Measurements from ENCODE around the gene PPP3CA.

The PPP3CA gene

DNA sequence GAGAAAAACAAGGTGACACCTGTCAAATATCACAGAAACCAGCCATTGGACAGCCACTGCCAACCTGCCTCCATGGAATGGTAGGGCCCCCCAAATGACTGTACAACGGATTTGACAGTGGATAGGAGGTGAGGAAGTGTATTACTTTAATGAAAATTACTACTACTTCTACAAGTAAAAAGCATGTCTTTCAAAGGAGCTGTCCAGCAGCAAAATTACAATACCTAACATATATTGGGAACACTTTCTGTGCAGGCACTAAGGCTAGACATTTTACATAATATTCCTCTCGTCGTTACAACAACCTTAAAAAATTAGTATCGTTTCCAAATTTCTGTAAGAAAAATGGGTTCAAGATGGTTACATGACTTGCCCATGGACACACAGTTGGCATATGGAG is 14.9 kb downstream of the PPP3CA start:
- in situ Hi-C loops (cut with MboI; ENCODE audit: low sequenced_read_pairs) = no loop called here

DNA sequence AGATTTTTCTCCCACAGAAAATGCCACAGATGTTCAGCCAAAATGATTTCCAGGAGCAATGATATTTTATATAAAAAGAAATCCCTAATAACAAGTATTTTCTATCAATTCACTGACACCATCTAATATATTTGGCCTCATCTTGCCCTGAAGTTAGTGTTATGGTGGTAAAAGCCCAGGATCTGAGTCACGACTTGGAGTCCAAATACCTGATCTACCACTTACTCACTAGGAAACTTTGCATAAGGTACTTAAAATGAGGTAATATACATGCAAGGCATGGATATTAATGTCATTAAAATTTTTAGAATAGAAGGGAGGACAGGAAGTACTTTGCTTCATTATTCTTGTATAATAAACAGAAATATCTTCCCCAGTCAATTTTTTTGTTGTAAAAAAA is 16.3 kb downstream of the PPP3CA start:
- in situ Hi-C loops (cut with MboI; ENCODE audit: low sequenced_read_pairs) = no loop called here

DNA sequence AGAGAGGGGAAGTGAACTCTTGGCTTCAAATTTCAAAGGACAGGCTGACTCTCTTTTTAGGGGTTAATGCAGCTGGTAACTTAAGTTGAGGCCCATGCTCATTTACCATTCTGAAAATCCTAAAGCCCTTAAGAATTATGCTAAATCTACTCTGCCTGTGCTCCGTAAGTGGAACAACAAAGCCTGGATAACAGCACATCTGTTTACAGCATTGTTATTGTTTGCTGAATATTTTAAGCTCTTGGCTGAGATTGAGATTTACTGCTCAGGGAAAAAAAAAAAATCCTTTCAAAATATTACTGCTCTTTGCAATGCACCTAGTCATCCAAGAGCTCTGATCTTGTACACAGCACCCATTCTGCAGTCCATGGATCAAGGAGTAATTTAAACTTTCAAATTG is 17.7 kb downstream of the PPP3CA start:
- in situ Hi-C loops (cut with MboI; ENCODE audit: low sequenced_read_pairs) = no loop called here

DNA sequence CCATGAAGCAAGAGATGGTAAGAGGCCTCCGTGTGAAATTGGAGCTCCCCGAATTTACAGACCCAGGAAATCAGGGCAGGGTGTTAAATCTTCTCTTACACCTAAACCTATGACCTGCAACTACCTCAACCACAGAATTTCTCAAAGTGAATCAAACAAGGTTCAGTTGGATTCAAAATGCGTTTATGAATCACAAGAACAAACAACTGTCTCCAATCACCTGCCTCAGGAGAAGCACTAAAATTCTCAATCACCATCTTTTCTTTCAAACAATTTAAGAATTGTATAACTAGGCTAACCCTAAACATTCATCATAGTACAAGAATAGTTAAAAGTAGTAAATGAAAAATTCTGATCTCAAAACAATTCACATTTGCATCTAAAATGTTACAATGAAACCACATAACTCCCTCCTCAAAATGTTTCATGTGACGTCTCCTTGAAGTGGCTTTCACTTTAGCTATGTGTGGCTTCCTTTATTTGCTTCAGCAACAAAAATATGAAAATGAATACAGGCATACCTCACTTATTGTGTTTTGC is 19.2 kb downstream of the PPP3CA start:
- in situ Hi-C loops (cut with MboI; ENCODE audit: low sequenced_read_pairs) = no loop called here

DNA sequence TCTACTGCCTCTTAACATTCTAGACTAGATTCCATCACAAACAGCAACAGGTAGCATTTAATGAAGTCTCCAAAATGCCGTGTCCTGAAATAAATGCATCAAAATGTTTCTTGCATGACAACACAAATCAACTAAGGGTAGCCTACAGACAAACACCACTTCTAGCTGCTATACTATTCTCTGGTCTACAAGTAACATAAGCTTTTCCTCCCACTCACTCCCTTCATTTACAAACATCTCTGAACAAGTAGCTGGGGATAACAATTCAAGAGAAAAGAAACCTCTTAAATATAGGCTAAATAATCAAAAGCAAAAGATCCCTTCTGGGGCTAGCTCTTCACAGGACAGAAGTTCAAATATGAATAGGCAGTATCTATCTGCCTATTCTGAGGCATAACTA is 20.8 kb downstream of the PPP3CA start:
- in situ Hi-C loops (cut with MboI; ENCODE audit: low sequenced_read_pairs) = no loop called here

DNA sequence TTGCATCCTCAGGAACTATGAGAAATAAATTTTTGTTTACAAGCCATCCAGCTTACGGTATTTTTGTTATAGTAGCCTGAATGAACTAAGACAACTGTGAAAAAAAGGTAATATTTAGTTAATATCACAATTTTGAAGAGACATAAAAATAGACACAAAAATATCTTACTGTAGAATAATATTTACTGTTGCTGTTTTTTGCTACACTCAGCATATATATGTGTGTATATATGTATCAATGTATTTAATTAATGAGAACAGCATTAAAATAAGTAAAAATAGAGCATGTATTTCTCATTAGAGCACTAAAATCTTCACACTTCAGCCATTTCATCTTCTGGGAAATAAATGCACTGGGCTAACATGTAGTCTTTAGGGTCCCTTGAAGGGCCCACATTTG is 24.6 kb downstream of the PPP3CA start:
- in situ Hi-C loops (cut with MboI; ENCODE audit: low sequenced_read_pairs) = no loop called here

DNA sequence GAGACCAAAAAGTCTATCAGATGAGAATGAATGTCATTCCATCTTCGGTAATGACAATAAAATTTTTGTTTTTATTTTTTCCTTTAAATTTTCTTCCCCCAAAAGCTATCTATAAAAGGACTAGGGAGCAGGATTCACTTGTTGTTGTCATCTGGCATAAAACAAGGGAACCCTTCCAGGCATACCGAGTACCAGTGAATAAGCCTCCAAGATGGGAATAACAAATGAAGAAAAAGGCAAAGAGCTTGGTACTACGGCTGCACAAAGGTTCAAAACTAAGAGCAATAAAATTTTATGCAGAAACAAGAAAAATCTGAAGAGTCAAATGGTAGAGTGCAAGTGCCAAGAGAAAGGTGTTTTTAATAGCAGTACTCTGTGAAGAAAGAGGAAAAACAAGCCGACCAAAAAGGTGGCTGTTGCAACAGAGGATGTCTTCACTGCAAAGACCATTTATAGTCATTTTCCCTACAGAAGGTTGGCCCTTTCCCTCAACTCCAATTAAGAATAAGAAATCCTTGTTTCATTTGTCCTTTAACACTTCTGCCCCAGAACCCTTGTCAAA is 25.8 kb downstream of the PPP3CA start:
- in situ Hi-C loops (cut with MboI; ENCODE audit: low sequenced_read_pairs) = no loop called here

DNA sequence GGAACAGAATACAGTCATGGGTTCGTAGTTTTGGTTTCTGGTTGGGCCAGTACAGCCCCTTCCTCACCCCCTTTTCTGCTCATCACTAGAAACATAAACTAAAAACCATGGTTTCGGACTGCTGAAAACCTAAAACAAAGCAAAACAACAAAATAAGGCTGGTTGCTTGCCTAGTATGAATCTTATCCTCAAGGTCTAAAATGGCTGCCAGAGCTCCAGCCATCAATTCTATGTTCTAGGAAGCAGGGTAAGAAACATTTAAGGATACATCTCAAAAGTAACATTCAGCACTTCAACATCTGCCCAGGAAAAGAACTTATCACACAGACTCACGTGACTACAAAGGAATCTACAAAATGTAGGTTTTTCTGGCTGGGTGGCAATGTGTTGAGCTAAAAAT is 31.5 kb downstream of the PPP3CA start:
- in situ Hi-C loops (cut with MboI; ENCODE audit: low sequenced_read_pairs) = no loop called here

DNA sequence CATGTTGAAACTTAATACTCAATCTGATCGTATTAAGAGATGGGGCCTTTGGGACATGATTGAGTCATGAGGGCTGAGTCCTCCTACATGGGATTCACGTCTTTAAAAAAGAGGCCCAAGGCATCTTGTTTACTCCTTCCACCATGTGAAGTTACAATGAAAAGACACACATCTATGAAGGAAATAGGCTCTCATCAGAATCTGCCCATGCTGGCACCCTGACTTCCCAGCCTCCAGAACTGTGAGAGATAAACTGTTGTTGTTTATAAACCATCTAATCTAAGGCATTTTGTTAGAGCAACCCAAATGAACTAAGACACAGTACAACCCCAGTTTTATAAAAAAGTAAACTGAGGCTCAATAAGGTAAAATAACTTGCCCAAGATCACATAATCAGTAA is 32.3 kb downstream of the PPP3CA start:
- in situ Hi-C loops (cut with MboI; ENCODE audit: low sequenced_read_pairs) = no loop called here

DNA sequence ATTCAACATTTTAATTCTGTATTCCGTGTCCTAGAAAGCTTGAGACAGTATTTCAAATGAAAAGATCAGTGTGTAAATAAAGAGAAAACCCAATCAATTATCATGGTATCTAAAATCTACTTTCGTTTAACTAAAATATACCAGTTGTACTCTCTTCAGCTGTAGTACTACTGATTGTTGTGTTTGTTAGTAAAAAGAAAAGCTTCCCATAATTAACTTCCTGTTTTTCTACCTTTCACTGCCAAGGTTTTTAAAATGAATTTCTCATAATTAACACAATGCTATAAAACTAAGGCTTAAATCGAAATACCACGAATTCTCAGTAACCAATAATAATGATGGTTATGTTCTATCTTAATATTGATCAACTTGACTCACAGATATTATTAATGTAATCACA is 37.4 kb downstream of the PPP3CA start:
- in situ Hi-C loops (cut with MboI; ENCODE audit: low sequenced_read_pairs) = no loop called here

DNA sequence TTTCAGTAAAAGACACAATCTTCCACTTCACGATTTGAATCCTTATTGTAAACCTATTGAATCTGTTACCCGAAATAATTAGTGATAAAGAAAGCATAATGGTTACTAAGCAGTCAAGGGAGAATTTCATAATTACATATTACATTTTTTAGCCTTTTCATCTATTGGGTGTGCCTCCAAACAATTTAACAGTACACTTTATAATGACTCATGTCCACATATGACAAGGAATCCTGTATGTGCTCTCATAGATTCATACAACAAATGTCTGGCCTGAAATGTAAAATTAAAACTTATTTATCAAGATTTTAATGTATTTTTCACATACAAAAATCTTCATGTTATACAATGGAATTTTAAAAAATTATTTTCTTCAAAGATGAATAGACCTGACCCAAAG is 39.4 kb downstream of the PPP3CA start:
- in situ Hi-C loops (cut with MboI; ENCODE audit: low sequenced_read_pairs) = no loop called here

DNA sequence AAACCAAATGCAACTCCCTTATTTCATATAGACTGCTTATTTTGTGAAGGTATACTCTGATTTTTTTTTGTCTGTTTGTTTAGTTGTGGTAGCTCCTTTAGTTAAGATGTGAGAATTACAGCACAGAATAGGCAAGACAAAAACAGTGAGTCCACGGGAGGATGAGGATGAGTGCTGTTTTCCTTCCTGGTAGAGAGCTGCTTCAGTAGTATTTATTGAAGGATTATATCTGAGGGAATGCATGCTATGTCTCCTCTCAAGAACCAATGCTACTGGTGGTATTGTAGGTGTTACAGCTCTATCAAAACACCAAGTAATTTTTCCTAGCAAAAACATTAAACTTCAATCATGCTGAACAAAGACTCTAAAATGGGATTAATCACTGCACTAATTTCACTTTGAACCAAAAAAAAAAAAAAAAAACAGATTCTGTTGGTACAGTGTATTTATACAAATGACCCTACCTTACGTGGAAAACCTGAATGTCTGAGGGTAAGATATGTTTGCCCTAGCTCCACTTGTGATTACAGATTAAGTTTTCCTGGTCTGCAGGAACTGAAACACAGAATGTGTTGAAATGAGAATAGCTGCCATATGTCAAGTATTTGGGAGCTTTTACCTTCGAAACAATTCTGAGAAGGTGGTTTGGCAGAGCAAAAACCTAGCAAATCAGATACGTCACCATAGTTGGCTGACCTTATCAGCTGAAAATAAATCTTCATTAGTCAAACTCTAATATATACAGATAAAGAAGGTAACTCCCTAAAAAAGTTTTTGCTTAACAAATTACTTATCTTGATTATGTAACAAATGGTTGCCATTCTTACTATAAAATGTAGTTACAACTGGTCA is 40.3 kb downstream of the PPP3CA start:
- in situ Hi-C loops (cut with MboI; ENCODE audit: low sequenced_read_pairs) = no loop called here

DNA sequence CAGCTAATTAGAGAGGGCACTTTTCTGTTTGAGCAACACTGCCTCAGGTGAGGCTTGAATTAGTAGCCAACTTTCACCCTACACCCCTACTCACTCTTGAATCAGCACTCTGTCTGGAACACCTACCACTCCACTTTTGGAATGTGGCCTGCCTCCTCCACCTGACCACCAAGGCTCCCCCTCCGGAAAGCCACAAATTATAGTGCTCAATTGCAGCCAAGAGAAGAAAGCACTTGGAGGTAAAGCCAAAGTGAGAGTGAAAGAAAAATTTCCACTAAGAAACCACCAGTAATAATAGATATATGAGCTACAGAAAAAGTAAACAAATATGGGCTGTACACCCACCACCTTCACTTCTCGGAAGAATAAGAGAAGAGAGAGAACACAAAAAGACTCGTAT is 41.1 kb downstream of the PPP3CA start:
- in situ Hi-C loops (cut with MboI; ENCODE audit: low sequenced_read_pairs) = no loop called here

DNA sequence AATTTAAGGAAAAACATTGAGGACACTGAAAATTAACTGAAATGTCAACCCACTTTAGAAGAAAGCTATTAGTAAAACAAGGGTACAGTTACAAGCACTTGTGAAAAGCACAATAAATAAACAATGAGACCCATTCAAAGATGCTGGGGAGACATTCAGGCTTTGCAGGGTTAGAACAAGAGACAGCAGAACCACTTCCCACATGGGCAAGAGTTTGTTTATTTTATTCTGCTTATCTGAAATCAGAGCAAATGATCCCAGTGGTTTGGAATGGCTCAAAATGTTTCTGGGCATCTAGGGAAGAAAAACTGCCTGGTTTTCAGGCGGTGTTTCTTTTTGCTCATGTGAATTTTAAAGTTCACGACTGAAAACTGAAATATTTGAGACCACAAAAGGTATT is 42.4 kb downstream of the PPP3CA start:
- in situ Hi-C loops (cut with MboI; ENCODE audit: low sequenced_read_pairs) = no loop called here

DNA sequence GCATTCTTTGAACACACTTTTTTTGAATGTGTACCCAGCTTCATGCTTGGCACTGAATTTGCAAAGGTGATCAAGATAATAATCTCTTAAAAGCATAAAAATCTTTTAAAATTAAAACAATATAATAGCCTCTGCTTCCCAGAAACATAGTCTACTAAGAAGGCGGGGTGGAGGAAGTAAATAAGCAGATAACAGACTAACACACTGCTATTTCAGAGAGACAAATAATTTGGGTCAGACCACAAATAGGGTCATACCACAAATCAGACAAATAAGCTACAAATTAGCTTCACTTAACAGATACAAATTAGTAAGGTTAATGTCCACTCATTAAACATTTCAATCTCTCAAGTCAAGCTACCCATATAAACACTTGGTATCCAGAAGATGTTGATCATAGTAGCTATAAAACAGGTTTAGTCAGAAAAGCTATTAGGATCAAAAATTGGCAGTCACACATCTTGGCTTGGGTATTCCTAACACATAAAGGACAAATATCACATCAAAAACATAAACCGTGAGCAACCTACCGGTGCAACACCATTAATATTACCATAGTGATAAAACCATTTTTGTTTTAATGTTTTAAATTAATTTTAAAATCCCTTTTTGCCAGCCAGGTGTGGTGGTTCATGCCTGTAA is 47.3 kb downstream of the PPP3CA start:
- in situ Hi-C loops (cut with MboI; ENCODE audit: low sequenced_read_pairs) = no loop called here

DNA sequence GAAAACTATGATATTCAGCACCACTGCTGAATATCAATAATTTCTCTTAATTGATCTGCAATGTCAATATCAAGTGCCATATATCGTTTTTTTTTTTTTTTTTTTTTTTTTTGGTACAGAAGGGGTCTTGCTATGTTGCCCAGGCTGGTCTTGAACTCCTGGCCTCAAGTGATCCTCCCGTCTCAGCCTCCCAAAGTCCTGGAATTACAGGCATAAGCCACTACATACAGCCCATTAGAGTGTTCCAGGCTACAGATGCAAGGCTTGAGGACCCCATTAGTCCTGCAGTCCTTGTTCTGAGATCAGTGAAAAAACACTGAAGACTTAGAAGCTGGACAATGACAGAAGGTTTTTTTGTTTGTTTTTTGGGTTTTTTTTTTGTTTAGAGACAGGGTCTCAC is 48.3 kb downstream of the PPP3CA start:
- in situ Hi-C loops (cut with MboI; ENCODE audit: low sequenced_read_pairs) = no loop called here

DNA sequence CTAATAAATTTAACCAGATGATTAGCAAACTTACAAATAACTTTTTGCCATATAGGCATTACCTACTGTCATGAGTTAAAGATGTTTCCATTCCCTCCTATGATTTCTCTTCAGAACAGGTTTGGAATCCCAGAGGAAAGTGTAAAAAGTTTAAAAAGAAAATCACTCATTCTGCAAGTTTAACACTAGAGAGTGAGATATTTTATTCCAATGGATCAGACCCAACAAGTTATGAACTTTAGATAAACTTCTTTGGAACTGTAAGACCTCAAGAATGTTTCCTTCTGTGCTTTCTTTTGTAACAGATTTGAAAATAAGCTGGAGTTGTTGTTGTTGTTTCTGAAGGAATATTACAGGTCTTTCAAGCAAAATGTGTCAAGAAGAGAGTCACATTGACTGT is 51.6 kb downstream of the PPP3CA start:
- in situ Hi-C loops (cut with MboI; ENCODE audit: low sequenced_read_pairs) = no loop called here

DNA sequence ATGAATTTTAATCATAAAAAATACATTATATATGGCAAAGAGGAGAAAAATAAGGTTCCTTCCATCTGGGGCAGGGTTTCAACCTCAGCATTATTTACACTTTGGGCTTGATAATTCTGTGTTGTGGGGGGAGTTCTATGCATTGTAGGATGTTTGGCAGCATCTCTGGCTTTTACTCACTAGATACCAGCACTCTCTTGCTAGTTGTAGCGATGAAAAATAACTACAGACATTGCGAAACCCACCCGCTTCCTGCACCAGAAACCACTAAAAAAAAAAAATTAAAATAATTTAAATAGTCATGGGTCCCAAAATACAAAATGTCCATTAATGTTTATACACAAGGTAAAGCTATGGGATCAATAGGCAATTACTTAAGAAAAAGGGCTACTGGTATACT is 52.7 kb downstream of the PPP3CA start:
- in situ Hi-C loops (cut with MboI; ENCODE audit: low sequenced_read_pairs) = no loop called here

DNA sequence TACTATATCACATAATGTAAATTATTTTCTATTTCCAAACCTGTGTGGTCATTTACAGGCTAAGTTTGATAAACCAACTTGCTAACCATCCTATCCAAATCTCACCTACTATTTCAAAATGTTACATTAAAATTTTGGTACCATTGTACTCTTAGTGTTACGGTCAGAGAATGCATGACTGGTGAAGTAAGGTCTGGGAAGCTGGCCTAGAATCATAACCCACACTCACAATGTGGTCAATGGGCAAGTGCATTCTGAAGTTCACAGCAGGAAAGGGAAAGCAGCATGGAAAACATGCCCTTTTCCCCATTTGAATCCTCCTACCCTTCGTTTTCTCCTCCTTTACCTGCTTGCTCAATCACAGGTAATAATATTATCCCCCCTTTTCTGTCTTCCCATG is 54.4 kb downstream of the PPP3CA start:
- in situ Hi-C loops (cut with MboI; ENCODE audit: low sequenced_read_pairs) = no loop called here

DNA sequence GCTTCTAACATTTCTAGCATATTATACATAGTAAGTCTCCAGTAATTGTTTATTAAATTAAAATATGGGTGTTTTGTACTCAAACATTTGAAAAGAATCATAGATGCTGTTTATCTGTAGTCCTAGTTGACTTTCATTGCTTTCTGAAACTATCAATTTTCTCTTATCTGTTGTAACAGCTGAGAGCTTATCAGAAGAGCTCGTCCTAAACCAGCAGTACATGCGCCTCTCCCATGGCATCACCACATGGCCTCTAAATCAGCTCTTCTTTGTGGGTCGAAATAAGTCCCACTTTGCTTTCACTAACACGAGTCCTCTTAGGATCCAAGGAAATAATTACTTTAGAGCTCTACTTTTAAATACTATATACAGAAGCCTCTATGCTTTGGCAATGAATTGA is 55.1 kb downstream of the PPP3CA start:
- in situ Hi-C loops (cut with MboI; ENCODE audit: low sequenced_read_pairs) = no loop called here

DNA sequence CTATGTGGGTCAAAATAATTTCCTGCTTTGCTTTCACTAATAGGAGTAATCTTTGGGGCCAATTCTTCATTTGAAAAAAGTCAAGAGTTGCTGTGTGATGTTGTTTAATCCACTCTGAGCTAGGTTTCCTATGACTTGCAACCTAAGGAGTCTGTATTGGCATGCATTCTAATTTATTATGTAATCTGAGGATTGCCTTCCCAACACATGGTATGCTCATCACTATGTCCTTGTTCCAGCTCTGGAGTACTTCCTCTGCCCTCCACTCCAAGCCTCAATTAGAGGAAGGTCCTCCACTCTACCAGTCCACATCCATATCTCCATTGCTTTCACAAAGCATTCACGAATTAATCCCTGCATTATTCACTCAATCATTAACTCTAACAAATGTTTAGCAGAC is 56.1 kb downstream of the PPP3CA start:
- in situ Hi-C loops (cut with MboI; ENCODE audit: low sequenced_read_pairs) = no loop called here

DNA sequence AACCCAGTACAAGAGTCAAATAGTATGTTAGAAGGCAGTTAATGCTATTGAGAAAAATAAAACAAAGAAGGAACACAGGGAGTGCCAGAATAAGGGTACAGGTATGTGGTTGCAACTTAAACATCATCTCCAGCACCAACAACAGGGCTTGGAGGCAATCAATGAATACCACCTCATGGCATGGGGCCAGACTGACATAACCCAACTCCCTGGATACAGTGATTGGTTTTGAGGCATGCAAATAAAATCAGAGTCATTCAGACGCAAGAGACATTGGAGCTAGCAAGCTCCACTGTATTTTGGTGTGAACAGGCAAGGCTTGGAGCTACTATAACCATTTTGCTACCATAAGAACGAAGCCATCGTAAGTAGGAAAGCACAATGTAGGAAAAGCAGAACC is 56.7 kb downstream of the PPP3CA start:
- in situ Hi-C loops (cut with MboI; ENCODE audit: low sequenced_read_pairs) = no loop called here
